Smooth muscle cell (in vitro differentiated cells): ENCODE data around the gene ATF7. TPM values are rescaled to one million over a fixed set of nuclear protein-coding genes. Genes with fewer than 3 reads are reported as not detected.

Experiments
- DNase-seq: peaks from one replicate; lab custom pipeline; 2025; ENCODE audit not compliant: unreplicated experiment; lab: John Stamatoyannopoulos, UW
- H2AFZ ChIP-seq: fragments of 200-600 bp; sonication (generic); 2 replicates; pipeline ENCODE4 v1.6.0; 2016; ENCODE audit warnings: antibody characterized with exemption, low read depth, mild to moderate bottlenecking
- H3F3A ChIP-seq: fragments of 200-600 bp; sonication (generic); 2 replicates; pipeline ENCODE4 v1.6.0; 2017; ENCODE audit warnings: antibody characterized with exemption, low read depth
- H3K27ac ChIP-seq: fragments of 200-600 bp; sonication (generic); 2 replicates; pipeline ENCODE4 v1.5.1; 2016; ENCODE audit warnings: low read depth, mild to moderate bottlenecking
- H3K27me3 ChIP-seq: fragments of 200-600 bp; sonication (generic); 2 replicates; pipeline ENCODE4 v1.6.1; 2016; ENCODE audit warnings: low read depth, mild to moderate bottlenecking
- H3K36me3 ChIP-seq: fragments of 200-600 bp; sonication (generic); 2 replicates; pipeline ENCODE4 v1.5.1; 2016; ENCODE audit warnings: low read depth
- H3K4me1 ChIP-seq: fragments of 200-600 bp; sonication (generic); 2 replicates; pipeline ENCODE4 v1.5.1; 2016; ENCODE audit warnings: low read depth
- H3K4me2 ChIP-seq: fragments of 200-600 bp; sonication (generic); 2 replicates; pipeline ENCODE4 v1.6.0; 2016; ENCODE audit warnings: mild to moderate bottlenecking
- H3K4me3 ChIP-seq: fragments of 200-600 bp; sonication (generic); 2 replicates; pipeline ENCODE4 v1.5.1; 2016; ENCODE audit warnings: mild to moderate bottlenecking
- H3K79me2 ChIP-seq: fragments of 200-600 bp; sonication (generic); 2 replicates; pipeline ENCODE4 v1.6.0; 2016; ENCODE audit warnings: low read depth, mild to moderate bottlenecking
- H3K9ac ChIP-seq: fragments of 200-600 bp; sonication (generic); 2 replicates; pipeline ENCODE4 v1.6.0; 2016; ENCODE audit warnings: low read depth
- H3K9me3 ChIP-seq: fragments of 200-600 bp; sonication (generic); replicated peaks from 2 replicates; pipeline ENCODE4 v1.5.1; 2016; ENCODE audit warnings: low read depth
- H4K20me1 ChIP-seq: fragments of 200-600 bp; sonication (generic); 2 replicates; pipeline ENCODE4 v1.6.0; 2016; ENCODE audit warnings: low read depth
- CTCF ChIP-seq: fragments of 200-600 bp; sonication (generic); IDR thresholded peaks from 2 replicates; pipeline ENCODE4 v1.5.1; 2017; ENCODE audit warnings: borderline replicate concordance, mild to moderate bottlenecking, antibody characterized with exemption; ENCODE audit not compliant: insufficient read depth, poor library complexity, severe bottlenecking
- WGBS: methylation state at CpG from one replicate; pipeline ENCODE4 v1.1.7; 2016; ENCODE audit warnings: low lambda C conversion rate; 5-methylcytosine and 5-hydroxymethylcytosine counted together
- polyA plus RNA-seq: library from polyadenylated mRNA; unstranded; fragments of >200 nt; fragmentation: Nextera tagmentation; extraction: Ambion mirVana; gene quantifications from 2 replicates; pipeline ENCODE4 v1.2.1, GENCODE V29; 2016
- total RNA-seq: library from RNA; depleted of rRNA; stranded (reverse); fragments of >200 nt; gene quantifications from 2 replicates; pipeline ENCODE4 v1.2.3, GENCODE V29; 2014

ATF7 gene
- total and polyA plus RNA-seq, 2 experiments from 2014 or later, result 15.2 to 28.5 TPM

- Histone ChIP-seq H3K79me2 (peaks cover 7% of the 10 kb centered on the region), H3K4me2 (no peak overlapping the region), H3K4me3 (no peak overlapping the region), H2AFZ (no peak overlapping the region), H3K36me3 (no peaks in the 10 kb centered on the region), H3K27me3 (no peaks in the 10 kb centered on the region), H3K9ac (no peak overlapping the region), H4K20me1 (peaks cover 52% of the 10 kb centered on the region), H3K9me3 (no peaks in the 10 kb centered on the region), H3K27ac (no peak overlapping the region), H3K4me1 (peaks cover 18% of the 10 kb centered on the region), H3F3A (peaks cover 17% of the 10 kb centered on the region)
- no peak for DNase-seq
- WGBS, result 87% methylated on average over 5 of the region's 5 CpGs
- no peak for TF ChIP-seq CTCF
These were observed 136.8 kb downstream of the ATF7 start for GRCh38 chr12:53489242-53489864.

DNA sequence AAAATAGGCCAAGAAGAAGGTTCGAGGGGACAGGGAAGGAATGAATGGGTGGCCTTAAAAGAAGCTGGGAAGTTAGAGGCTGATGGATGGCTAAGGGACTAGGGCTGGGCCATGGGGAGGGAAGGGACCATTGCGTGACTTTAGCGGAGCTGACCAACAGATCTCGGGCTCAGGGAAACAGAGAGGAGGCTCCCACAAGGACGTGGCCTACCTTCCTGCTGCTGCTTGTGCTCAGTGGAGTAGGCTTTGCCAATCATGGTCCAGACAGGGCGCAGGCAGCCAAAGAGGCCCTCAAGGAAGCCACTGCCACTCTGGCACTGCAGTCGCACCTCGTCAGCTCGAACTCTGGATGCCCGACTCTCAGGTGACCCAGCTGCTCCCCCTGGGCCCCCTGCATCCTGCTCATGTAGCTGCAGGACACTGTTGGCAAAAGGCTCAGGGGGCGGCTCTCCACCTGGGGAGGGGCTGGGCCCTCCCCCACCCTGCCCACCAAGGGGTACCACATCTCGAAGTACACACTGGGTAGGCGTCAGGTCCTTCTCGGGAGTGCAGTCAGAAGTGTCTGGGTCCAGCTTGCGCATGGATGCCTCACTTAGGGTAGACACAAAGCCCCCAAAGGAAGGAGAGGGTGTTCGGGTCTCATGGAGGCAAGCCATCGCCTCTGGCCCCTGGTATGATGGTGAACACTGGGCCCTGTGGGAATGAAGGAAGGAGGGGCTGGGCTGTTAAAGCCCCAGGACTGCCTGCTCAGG lies 139.3 kb downstream of the ATF7 start:
- Histone ChIP-seq H2AFZ (no peak overlapping the region), H3K4me2 (no peak overlapping the region), H3K4me1 (peaks cover 4% of the 10 kb centered on the region), H3K36me3 (no peaks in the 10 kb centered on the region), H3K79me2 (peaks cover 5% of the 10 kb centered on the region), H3K27ac (no peak overlapping the region), H4K20me1 (peaks cover 77% of the 10 kb centered on the region), H3K27me3 (no peaks in the 10 kb centered on the region), H3K4me3 (no peak overlapping the region), H3K9me3 (no peaks in the 10 kb centered on the region), H3K9ac (no peak overlapping the region), H3F3A (peaks cover 23% of the 10 kb centered on the region)
- 90% methylated on average over 17 of the region's 17 CpGs for WGBS
- no peak for DNase-seq
- TF ChIP-seq CTCF, result no peak

- DNase-seq, result no peak
- H3K4me3 ChIP-seq, result no peak overlapping the region
- peaks cover 84% of the 10 kb centered on the region for H4K20me1 ChIP-seq
- no peaks in the 10 kb centered on the region for H3K27me3 ChIP-seq
- H3F3A ChIP-seq, result peaks cover 24% of the 10 kb centered on the region
- H3K4me1 ChIP-seq, result no peaks in the 10 kb centered on the region
- H3K36me3 ChIP-seq, result no peaks in the 10 kb centered on the region
- no peak overlapping the region for H3K9ac ChIP-seq
- no peak overlapping the region for H3K4me2 ChIP-seq
- H2AFZ ChIP-seq, result no peak overlapping the region
- no peaks in the 10 kb centered on the region for H3K9me3 ChIP-seq
- H3K79me2 ChIP-seq, result peaks cover 5% of the 10 kb centered on the region
- 97% methylated on average over 10 of the region's 10 CpGs for WGBS
- TF ChIP-seq CTCF, result no peak
- no peak overlapping the region for H3K27ac ChIP-seq
These were observed 140.0 kb downstream of the ATF7 start for GRCh38 chr12:53485955-53486735.
